Measurements from ENCODE around the gene CACFD1.

- no peak for TF ChIP-seq CTCF (IDR thresholded peaks at IDR 0.05)
- no peak for TF ChIP-seq EZH2 (IDR thresholded peaks at IDR 0.05; ENCODE audit: borderline replicate concordance, insufficient read depth, low read depth, low read length, poor library complexity, severe bottlenecking)
Observed at GRCh38 chr9:133520121-133520835, 60.5 kb downstream of the CACFD1 start.
